ENCODE results near the gene CYP39A1. TPM values are rescaled to one million over a fixed set of nuclear protein-coding genes. Genes with fewer than 3 reads are reported as not detected.

CYP39A1 gene, protein sequence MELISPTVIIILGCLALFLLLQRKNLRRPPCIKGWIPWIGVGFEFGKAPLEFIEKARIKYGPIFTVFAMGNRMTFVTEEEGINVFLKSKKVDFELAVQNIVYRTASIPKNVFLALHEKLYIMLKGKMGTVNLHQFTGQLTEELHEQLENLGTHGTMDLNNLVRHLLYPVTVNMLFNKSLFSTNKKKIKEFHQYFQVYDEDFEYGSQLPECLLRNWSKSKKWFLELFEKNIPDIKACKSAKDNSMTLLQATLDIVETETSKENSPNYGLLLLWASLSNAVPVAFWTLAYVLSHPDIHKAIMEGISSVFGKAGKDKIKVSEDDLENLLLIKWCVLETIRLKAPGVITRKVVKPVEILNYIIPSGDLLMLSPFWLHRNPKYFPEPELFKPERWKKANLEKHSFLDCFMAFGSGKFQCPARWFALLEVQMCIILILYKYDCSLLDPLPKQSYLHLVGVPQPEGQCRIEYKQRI
- total RNA-seq: 10 to 100 TPM in 6 of 7 donors, 1 to 10 TPM in 1; 9.3 to 22.9 (median 15.0) TPM
- 10 to 100 TPM in 1 of 2 donors, 1 to 10 TPM in 1; 9.0 to 15.2 TPM for polyA plus RNA-seq
- long read RNA-seq, donor 1, partial matches to known transcripts: 2 of 12 reads
- long read RNA-seq, donor 1, other reads (novel, unspliced or antisense): 6 of 12 reads
- long read RNA-seq, donor 2, partial matches to known transcripts: 0 of 3 reads
- long read RNA-seq, donor 2, other reads (novel, unspliced or antisense): 0 of 3 reads
- long read RNA-seq, donor 3, transcript CYP39A1-201 (12 exons, 2,176 nt): major isoform, 5 of 13 reads
- long read RNA-seq, donor 3, partial matches to known transcripts: 0 of 13 reads
- long read RNA-seq, donor 3, other reads (novel, unspliced or antisense): 8 of 13 reads

DNA sequence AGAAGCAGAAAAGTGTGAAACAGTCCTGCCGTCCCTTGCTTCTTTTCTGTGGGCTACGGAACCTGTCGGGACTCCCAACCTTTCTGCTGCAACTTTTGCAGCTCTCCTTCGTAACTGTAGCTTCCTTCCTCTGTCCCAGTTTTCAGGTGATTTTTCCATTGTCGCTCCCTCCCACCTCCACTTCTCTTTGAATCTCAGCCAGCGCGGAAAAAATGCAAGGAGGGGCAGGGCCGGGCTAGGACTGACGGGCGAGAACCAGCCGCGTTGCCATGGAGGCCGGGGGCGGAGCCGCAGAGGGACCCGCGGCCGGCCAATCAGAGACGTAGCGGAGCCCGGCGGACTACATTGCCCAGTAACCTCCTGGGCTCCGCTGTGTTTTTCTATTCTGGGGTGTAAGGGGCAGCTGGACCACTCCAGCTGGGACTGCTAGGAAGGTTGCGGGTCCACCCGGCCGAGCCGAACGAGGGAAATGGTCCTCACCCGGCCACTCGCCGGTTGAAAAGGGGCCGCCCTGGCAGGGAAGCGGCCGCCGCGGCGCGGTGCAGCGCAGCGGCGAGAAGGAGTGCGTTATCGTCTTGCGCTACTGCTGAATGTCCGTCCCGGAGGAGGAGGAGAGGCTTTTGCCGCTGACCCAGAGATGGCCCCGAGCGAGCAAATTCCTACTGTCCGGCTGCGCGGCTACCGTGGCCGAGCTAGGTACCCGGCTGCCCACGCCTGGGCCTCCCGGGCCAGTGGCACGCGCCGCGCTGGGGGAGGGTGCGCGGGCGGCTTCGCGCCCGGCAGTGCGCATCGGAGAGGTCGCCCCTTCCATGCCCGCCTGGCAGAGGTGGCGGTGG, at the start of gene CYP39A1, which contains the start of gene SLC25A27:
Gene CYP39A1, minus strand, starts transcription at position 216 of the 836 bp plus-strand sequence. CDS start 236 bp downstream, outside the sequence.
Gene SLC25A27, plus strand, starts transcription at position 373 of the 836 bp plus-strand sequence. Its CDS starts 218 bp downstream, at position 591.
- DNase-seq: peak; percentile 92 to 96 (median 94)
- 0% methylated on average over 71 to 72 of the region's 72 CpGs for WGBS, 3 donors
- no peaks in the 10 kb centered on the region for H3K9me3 ChIP-seq
- no peaks in the 10 kb centered on the region for H3K36me3 ChIP-seq
- H3K27ac ChIP-seq: peak within 1 kb of the TSS; percentile 57 to 87
- peaks cover 4% of the 10 kb centered on the region for H3K4me1 ChIP-seq (ENCODE audit: insufficient read depth)
- TF ChIP-seq POLR2A (IDR thresholded peaks at IDR 0.05) (no peak), EP300 (IDR thresholded peaks at IDR 0.05) (no peak)
- TF ChIP-seq, protein P1, sequence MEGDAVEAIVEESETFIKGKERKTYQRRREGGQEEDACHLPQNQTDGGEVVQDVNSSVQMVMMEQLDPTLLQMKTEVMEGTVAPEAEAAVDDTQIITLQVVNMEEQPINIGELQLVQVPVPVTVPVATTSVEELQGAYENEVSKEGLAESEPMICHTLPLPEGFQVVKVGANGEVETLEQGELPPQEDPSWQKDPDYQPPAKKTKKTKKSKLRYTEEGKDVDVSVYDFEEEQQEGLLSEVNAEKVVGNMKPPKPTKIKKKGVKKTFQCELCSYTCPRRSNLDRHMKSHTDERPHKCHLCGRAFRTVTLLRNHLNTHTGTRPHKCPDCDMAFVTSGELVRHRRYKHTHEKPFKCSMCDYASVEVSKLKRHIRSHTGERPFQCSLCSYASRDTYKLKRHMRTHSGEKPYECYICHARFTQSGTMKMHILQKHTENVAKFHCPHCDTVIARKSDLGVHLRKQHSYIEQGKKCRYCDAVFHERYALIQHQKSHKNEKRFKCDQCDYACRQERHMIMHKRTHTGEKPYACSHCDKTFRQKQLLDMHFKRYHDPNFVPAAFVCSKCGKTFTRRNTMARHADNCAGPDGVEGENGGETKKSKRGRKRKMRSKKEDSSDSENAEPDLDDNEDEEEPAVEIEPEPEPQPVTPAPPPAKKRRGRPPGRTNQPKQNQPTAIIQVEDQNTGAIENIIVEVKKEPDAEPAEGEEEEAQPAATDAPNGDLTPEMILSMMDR (IDR thresholded peaks at IDR 0.05): no peak
- intact Hi-C loops (cut with DNase I): no loop called here
- H3K27me3 ChIP-seq: no peaks in the 10 kb centered on the region
- peak within 1 kb of the TSS; percentile 97 for H3K4me3 ChIP-seq

DNA sequence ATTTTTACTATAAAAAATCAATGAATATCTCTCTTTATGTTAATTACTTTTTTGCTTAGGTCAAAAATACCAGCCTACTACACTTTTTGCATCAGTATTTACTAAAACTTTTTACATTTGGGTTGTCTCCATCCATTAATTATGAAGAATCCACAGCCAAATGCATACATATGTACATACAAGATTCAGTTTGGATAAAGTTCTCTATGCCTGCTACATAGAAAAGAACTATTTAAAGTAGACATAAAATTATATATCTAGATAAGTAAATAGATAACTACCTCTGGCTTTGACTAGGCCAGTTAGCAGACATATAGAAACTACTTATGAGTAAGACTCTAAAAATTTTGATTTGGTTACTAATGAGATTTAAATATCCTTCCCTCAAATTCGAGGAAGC, 47.4 kb upstream of the CYP39A1 start:
- no peaks in the 10 kb centered on the region for H3K4me1 ChIP-seq (ENCODE audit: insufficient read depth)
- H3K36me3 ChIP-seq: no peaks in the 10 kb centered on the region
- H3K27ac ChIP-seq: no peak overlapping the region
- no peak overlapping the region for H3K4me3 ChIP-seq
- no peak for DNase-seq
- 81 to 90% (median 85%) methylated on average over 1 of the region's 1 CpG for WGBS, 3 donors
- intact Hi-C loops (cut with DNase I): no loop called here
- H3K9me3 ChIP-seq: no peaks in the 10 kb centered on the region
- H3K27me3 ChIP-seq: no peaks in the 10 kb centered on the region
- TF ChIP-seq POLR2A (IDR thresholded peaks at IDR 0.05): no peak
- TF ChIP-seq EP300 (IDR thresholded peaks at IDR 0.05): no peak
- TF ChIP-seq, protein P1 (IDR thresholded peaks at IDR 0.05): no peak

GRCh38 chr6:46690911-46691451, 38.4 kb upstream of the CYP39A1 start:
- Histone ChIP-seq H3K4me3 (no peak overlapping the region), H3K27me3 (no peaks in the 10 kb centered on the region), H3K36me3 (no peaks in the 10 kb centered on the region), H3K4me1 (ENCODE audit: insufficient read depth) (no peaks in the 10 kb centered on the region), H3K9me3 (no peaks in the 10 kb centered on the region), H3K27ac (no peak overlapping the region)
- intact Hi-C loops (cut with DNase I): no loop called here
- WGBS, 3 donors: 45 to 65% (median 49%) methylated on average over 1 of the region's 1 CpG
- DNase-seq: no peak
- TF ChIP-seq POLR2A (IDR thresholded peaks at IDR 0.05): no peak
- TF ChIP-seq EP300 (IDR thresholded peaks at IDR 0.05): no peak
- TF ChIP-seq, protein P1 (IDR thresholded peaks at IDR 0.05): no peak
